Suprapubic skin (tissue), 3 donors: ENCODE data around the gene LPP.

Experiments used
- POLR2AphosphoS5 ChIP-seq, 3 donors: sonication (generic); formaldehyde crosslinking; IDR thresholded peaks; one replicate each; pipeline ENCODE4 v1.6.1; 2017; ENCODE audit warnings: antibody characterized with exemption in 3 of 3
- TF ChIP-seq, protein P1 (sequence below), 2 donors: fragments of 200-600 bp in 1 of 2; fragments of 450-650 bp in 1 of 2; sonication (generic) in 1 of 2; IDR thresholded peaks; one replicate each; pipeline ENCODE4 v1.5.1; 2016 to 2019; ENCODE audit warnings: antibody characterized with exemption in 2 of 2, mild to moderate bottlenecking in 1 of 2, moderate library complexity in 1 of 2

DNA sequence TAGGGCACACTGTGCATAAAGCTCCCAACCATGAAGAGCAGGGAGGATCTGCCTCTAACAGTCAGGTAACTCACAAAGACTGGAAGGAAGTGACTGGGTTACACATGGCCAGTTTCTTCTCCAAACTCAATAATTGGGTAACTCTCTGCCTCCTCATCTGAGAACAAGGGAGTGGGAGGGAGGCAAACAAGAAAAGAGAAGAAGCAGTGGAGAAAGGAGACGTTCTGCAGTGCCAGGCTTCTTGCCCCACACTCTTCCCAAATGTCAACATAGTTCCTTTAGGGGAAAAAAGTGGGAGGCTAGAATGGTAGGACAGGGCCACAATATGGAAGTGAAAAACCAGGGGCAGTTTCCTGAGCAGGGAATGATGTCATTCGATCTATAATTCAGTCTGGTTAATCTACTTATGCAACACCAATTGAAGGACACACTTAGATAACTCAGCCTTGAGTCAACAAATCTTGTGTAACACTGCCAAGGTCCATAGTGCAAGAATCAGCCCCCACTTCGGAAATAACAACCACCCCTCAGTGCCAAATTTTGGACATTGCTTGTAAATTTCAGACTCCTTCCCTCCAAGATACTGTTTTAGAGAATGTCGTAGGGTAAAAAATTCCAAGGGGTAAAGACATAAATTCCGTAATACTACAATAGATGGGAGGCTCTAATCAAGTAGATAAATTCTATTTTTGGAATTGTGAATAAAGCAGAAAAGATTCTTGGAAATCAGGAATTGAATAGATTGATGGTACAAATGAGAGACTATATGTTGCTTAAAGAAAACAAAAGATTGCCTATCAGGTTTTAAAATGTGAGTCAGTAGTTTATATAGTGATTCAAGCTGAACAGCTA is 143.0 kb downstream of the LPP start:
- TF ChIP-seq POLR2AphosphoS5 (IDR thresholded peaks at IDR 0.05), result peak in 1 of 3 donors; percentile 16
- TF ChIP-seq, protein P1, sequence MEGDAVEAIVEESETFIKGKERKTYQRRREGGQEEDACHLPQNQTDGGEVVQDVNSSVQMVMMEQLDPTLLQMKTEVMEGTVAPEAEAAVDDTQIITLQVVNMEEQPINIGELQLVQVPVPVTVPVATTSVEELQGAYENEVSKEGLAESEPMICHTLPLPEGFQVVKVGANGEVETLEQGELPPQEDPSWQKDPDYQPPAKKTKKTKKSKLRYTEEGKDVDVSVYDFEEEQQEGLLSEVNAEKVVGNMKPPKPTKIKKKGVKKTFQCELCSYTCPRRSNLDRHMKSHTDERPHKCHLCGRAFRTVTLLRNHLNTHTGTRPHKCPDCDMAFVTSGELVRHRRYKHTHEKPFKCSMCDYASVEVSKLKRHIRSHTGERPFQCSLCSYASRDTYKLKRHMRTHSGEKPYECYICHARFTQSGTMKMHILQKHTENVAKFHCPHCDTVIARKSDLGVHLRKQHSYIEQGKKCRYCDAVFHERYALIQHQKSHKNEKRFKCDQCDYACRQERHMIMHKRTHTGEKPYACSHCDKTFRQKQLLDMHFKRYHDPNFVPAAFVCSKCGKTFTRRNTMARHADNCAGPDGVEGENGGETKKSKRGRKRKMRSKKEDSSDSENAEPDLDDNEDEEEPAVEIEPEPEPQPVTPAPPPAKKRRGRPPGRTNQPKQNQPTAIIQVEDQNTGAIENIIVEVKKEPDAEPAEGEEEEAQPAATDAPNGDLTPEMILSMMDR (IDR thresholded peaks at IDR 0.05), result no peak
